ENCODE results near the gene LRP1B.
"Not testable (repeated sequence)": the region's sequence is repeated elsewhere in the genome, so short reads cannot be mapped to it uniquely, and the experiment has no call there.

GRCh38 chr2:140427033-140427432, 1703.8 kb downstream of the LRP1B start:
- not testable (repeated sequence) for TF ChIP-seq CTCF (IDR thresholded peaks at IDR 0.05; ENCODE audit: low read depth, low read length, poor library complexity, severe bottlenecking); EZH2phosphoT487 (IDR thresholded peaks at IDR 0.05; ENCODE audit: borderline replicate concordance, low read length)
